ENCODE measurements around the gene STEAP2.
"Not testable (repeated sequence)": the region's sequence is repeated elsewhere in the genome, so short reads cannot be mapped to it uniquely, and the experiment has no call there.

Gene STEAP2

GRCh38 chr7:90211391-90212148 lies at the start of gene STEAP2:
TSS of gene STEAP2 (plus strand) at chr7:90211740. CDS start at chr7:90225083, 13,343 bp downstream.
- DNase-seq: peak in 1 of 2 experiments; percentile 20

DNA sequence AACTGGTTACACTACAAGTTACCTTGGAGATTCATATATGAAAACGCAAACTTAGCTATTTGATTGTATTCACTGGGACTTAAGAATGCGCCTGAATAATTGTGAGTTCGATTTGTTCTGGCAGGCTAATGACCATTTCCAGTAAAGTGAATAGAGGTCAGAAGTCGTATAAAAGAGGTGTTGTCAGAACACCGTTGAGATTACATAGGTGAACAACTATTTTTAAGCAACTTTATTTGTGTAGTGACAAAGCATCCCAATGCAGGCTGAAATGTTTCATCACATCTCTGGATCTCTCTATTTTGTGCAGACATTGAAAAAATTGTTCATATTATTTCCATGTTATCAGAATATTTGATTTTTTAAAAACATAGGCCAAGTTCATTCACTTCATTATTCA lies 48.0 kb upstream of the STEAP2 start:
- DNase-seq: no peak

DNA sequence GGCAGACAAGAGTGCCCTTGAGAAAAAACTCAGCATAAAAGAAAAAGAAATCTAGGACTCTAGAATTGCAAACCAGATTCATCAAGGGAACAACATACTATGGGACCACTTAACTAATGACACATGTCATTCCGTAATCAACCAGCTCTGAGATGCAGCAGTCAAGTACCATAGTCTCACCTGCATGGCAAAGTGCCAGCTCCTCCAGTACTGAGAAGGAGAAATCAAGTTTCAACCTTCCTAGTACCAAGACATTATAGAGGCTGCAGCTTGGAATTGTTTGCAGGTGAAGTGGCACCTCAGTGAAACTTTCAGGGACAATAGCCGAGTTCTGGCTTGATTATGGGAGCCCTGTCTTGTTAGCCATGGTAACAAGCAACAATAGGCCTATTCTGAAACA lies 45.8 kb upstream of the STEAP2 start:
- no peak for DNase-seq

DNA sequence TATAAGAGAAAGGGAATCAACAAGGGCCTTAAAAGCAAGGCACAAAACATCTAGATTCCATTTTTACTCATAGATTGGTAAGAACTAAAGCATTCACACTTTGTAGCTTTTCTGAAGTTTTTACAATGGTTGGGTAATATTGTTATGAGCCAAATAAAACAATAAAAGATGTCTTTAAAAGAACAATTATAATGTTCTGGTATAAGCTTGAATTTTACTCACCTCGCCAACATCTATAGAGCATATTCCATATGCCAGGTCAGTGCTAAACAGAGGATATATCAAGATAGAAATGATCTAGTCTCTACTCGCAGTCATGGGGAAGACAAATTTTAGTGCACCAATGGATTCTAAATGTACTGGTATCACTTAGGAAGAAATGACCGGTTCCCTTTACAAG lies 45.4 kb upstream of the STEAP2 start:
- DNase-seq: no peak

DNA sequence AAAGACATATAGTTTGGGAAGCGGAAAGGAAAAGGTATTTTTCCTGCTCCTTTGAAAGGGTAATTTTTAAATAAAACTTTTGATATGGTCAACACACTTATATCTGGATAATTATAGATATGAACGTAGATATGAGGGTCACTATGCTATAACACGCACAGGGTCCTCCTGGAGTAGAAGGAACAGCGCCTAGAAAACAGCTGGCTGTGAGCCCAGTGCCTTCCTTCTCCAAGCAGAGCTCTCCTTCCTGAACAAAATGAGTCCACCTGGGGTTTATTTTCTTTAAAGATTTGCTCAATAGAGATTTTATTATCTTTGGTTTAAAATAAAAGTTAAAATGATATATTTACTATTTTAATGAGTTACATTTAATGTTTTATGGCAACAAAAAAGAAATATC lies 44.2 kb upstream of the STEAP2 start:
- DNase-seq: no peak

- no peak for DNase-seq
Measured at GRCh38 chr7:90169891-90170290, 41.6 kb upstream of the STEAP2 start.

DNA sequence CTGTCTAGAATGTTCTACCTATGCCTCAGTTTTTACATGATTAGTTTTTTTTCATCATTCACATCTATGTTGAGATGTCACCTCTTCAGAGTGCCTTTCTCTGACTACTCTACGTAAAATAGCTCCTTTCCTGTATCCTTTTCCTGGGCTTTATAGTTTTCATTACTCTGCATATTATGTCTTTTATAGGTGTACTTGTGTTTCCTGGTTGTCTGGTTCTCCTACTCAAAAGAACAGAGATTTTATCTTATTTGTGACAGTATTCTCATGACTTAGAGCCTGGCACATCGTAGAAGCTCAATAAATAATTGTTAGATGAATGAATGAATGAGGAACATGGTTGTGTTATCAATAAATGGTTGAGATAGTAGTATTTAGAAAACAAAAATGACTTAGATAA lies 39.4 kb upstream of the STEAP2 start:
- no peak for DNase-seq

DNA sequence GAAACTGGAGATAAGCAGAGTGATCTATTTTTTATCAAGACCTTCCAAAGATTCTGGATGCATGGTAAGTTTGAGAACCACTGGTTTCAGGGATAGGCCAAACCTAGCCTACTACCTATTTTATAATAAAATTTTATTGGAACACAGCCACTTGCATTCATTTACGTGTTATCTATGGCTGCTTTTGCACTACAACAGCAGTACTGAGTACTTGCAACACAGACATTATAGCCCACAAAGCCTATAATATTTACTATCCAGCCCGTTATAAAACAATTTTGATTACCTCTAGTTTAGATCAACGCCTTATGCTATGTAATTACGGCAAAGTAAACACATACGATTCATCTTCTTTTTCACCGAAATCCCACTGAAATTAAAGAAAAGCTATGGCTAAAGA lies 38.9 kb upstream of the STEAP2 start:
- DNase-seq: no peak

- DNase-seq: no peak
Measured at GRCh38 chr7:90173127-90173844, 38.3 kb upstream of the STEAP2 start.

GRCh38 chr7:90175667-90176066 lies 35.9 kb upstream of the STEAP2 start:
- DNase-seq: no peak

DNA sequence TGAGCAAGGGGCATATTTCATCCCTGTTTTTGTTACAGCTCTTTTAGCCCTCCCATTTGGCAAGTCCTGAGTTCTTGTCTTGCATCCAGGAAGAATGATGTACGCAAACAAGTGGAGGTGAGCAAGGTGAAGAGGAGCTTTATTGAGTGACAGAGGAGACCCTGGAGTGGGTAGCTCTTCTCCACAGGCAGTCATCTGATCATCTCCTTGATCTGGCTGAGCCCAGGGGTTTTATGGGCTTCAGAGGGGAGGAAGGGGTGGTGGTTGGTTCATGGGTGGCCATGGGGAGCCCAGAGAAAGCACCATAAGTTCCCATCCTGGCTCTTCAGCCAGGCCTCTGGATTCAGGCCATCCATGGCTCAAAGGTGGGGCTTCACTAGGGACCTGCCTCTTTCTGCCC lies 35.3 kb upstream of the STEAP2 start:
- DNase-seq: no peak

DNA sequence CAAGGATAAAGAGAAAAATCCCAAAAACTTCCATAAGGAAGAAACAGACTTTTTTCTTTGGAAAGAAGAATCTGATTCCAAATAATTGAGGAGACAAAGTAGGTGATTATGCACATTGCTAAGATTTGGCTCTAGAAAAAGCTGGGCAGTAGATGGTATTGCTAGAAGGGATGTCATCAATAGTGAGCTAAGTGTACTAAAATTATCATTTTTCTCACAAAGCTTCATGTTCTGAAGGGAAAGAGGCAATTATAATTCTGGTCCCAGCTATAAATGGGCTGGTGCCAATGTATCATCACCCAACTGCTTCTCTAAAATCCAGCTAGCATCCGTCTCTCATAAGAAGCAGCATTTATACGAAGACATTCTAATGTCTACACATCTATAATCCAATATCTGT lies 33.4 kb upstream of the STEAP2 start:
- DNase-seq: no peak

DNA sequence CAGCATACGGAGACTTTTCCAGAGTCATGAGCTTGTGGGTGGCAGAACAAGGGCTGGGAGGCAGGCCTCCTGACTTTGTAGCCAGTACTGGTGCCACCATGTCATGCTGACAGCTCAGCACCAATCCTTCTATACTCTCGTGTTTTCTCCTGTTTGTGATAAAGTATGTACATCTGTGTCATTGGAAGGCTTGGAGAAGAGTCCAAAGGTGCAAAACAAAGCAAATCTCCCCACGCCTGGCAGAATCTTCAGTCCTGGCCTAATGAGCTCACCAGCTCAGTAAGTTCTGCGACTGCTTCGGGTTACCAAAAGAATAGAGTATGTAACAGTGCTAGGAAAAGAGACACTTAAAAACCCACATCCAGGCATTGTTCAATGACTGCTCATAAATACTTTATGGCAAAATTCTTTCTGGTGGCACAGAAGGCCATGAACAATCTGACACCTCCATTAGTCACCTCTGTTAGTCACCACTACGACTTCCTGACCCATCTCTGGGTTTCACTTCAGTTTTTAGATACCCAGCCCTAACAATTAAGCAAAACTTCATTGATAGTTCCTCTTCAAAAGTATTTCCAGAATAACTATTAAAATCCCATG lies 32.8 kb upstream of the STEAP2 start:
- DNase-seq: no peak

- no peak for DNase-seq
Measured at GRCh38 chr7:90180011-90180585, 31.4 kb upstream of the STEAP2 start.

GRCh38 chr7:90180649-90181048 lies 30.9 kb upstream of the STEAP2 start:
- DNase-seq: no peak

- no peak for DNase-seq
Measured at GRCh38 chr7:90181485-90181884, 30.1 kb upstream of the STEAP2 start.

DNA sequence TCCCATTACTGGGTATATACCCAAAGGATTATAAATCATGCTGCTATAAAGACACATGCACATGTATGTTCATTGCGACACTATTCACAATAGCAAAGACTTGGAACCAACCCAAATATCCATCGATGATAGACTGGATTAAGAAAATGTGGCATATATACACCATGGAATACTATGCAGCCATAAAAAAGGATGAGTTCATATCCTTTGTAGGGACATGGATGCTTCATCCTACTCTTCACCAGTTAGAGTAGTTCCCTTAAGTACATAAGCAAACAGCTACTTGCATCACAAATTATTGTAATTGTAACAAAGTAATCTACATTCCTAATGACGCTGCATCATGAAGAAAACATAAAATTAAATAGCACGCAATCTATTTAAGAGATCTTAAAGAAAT lies 25.2 kb upstream of the STEAP2 start:
- DNase-seq: not testable (repeated sequence)

- DNase-seq: no peak
Measured at GRCh38 chr7:90187507-90188050, 24.0 kb upstream of the STEAP2 start.

DNA sequence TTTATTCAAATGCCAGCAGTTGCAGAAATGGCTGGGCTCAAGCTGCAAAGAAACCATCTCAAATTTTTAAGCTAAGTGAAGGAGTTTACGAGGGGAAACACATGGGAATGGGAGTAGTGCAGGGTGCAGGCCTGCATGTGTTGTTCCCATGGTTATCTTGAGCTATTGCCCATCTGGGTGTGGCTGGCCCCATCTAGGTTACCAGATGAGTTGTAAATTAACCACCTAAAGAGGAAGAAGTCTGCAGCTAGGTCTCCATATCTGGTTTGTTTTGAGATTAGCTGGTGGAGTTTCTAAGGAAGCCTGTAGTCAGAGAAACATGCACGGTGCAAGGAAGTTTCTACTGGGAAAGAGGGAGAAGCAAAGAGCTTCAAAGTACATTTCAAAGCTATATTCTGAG lies 23.3 kb upstream of the STEAP2 start:
- no peak for DNase-seq

DNA sequence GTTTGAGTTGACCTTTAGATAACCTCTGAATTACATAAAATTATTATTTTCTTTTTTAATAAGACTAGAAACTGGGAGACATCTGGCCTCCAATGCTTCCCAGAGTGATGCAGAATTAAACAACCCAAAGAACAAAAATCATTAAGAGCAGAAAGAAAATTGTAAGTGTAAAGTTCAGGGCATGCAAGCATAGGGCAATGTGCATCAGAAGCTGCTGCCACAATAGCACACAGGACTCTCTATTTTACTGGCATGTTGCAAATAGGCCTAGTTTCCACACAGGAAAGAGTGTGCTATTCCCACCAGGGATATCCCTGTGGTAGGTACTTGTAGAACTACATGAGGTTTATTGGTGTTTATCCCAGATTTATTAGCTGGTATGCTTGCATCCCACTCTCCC lies 20.5 kb upstream of the STEAP2 start:
- no peak for DNase-seq

GRCh38 chr7:90191648-90192047 lies 19.9 kb upstream of the STEAP2 start:
- DNase-seq: no peak

GRCh38 chr7:90192876-90193750 lies 18.4 kb upstream of the STEAP2 start:
- no peak for DNase-seq

Data from stimulated activated CD4-positive, alpha-beta T cell treated with anti-CD3 and anti-CD28 coated beads, Interleukin-4, amount 100 ng/mL, for 4 hours (primary cell).